Measurements from ENCODE around the gene TUBA1C.
A peak's percentile ranks its signal among the peaks of the same experiment; 100 is the strongest.

Gene TUBA1C

GRCh38 chr12:49255857-49256637, 8.8 kb upstream of the TUBA1C start:
- TF ChIP-seq EGR1 (IDR thresholded peaks at IDR 0.05) (no peak), EP300 (IDR thresholded peaks at IDR 0.05; ENCODE audit: borderline replicate concordance) (no peak), NFIC (IDR thresholded peaks at IDR 0.05) (no peak), YY1 (IDR thresholded peaks at IDR 0.05; ENCODE audit: low read depth) (no peak), CEBPB (IDR thresholded peaks at IDR 0.05) (no peak), TCF12 (IDR thresholded peaks at IDR 0.05; ENCODE audit: low read depth) (no peak), TAF1 (IDR thresholded peaks at IDR 0.05; ENCODE audit: low read depth) (no peak), TEAD4 (IDR thresholded peaks at IDR 0.05) (no peak)

DNA sequence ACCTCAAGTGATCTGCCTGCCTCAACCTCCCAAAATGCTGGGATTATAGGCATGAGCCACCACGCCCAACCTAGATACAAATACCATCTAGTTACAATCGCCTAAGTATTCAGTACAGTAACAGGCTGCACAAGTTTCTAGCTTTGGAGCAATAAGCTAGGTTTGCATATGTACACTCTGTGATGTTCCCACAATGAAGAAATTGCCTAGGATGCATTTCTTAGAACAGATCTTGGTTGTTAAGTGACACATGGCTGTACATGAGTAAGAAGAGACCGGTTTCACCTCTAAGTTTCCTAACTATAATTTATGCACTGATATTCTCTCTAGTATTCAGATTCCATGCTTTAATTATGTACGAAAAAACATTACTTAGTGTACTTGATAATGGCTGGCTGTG, 5.4 kb upstream of the TUBA1C start:
- TF ChIP-seq TEAD4 (IDR thresholded peaks at IDR 0.05) = no peak
- no peak for TF ChIP-seq EP300 (IDR thresholded peaks at IDR 0.05; ENCODE audit: borderline replicate concordance)

DNA sequence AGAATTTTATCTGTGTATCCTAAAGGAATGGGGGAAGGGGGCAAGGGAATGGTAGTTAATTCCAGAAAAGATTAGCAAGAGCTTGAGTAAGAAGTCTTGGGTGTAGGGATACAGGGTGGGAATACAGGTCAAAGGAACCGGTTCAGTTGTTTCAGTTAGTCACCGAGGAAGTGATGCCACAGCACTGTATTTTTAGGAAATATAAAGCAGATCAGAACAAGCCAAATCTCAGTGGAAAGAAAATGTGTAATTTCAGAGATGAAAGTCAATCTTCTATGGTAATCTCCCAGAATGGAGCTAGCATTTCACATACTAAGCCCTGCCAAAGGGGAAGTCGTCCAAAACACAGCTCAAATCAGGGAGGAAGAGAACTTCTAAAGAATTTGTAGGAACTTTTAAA, 4.7 kb upstream of the TUBA1C start:
- TF ChIP-seq RAD21 (IDR thresholded peaks at IDR 0.05; ENCODE audit: low read depth) (no peak), CEBPB (IDR thresholded peaks at IDR 0.05) (no peak), EGR1 (IDR thresholded peaks at IDR 0.05) (no peak), CREB1 (IDR thresholded peaks at IDR 0.05; ENCODE audit: low read depth) (no peak), EP300 (IDR thresholded peaks at IDR 0.05; ENCODE audit: borderline replicate concordance) (no peak), TAF1 (IDR thresholded peaks at IDR 0.05; ENCODE audit: low read depth) (no peak), ZBTB7A (IDR thresholded peaks at IDR 0.05; ENCODE audit: low read depth) (no peak), TEAD4 (IDR thresholded peaks at IDR 0.05) (no peak), YY1 (IDR thresholded peaks at IDR 0.05; ENCODE audit: low read depth) (no peak)
- TF ChIP-seq, protein P1, sequence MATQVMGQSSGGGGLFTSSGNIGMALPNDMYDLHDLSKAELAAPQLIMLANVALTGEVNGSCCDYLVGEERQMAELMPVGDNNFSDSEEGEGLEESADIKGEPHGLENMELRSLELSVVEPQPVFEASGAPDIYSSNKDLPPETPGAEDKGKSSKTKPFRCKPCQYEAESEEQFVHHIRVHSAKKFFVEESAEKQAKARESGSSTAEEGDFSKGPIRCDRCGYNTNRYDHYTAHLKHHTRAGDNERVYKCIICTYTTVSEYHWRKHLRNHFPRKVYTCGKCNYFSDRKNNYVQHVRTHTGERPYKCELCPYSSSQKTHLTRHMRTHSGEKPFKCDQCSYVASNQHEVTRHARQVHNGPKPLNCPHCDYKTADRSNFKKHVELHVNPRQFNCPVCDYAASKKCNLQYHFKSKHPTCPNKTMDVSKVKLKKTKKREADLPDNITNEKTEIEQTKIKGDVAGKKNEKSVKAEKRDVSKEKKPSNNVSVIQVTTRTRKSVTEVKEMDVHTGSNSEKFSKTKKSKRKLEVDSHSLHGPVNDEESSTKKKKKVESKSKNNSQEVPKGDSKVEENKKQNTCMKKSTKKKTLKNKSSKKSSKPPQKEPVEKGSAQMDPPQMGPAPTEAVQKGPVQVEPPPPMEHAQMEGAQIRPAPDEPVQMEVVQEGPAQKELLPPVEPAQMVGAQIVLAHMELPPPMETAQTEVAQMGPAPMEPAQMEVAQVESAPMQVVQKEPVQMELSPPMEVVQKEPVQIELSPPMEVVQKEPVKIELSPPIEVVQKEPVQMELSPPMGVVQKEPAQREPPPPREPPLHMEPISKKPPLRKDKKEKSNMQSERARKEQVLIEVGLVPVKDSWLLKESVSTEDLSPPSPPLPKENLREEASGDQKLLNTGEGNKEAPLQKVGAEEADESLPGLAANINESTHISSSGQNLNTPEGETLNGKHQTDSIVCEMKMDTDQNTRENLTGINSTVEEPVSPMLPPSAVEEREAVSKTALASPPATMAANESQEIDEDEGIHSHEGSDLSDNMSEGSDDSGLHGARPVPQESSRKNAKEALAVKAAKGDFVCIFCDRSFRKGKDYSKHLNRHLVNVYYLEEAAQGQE (IDR thresholded peaks at IDR 0.05; ENCODE audit: low read depth) = no peak
- TF ChIP-seq, protein P2, sequence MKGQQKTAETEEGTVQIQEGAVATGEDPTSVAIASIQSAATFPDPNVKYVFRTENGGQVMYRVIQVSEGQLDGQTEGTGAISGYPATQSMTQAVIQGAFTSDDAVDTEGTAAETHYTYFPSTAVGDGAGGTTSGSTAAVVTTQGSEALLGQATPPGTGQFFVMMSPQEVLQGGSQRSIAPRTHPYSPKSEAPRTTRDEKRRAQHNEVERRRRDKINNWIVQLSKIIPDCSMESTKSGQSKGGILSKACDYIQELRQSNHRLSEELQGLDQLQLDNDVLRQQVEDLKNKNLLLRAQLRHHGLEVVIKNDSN (IDR thresholded peaks at IDR 0.05) = no peak

- TF ChIP-seq, protein P2 (IDR thresholded peaks at IDR 0.05) = no peak
- TF ChIP-seq NFIC (IDR thresholded peaks at IDR 0.05) = 0 out of 2 replicates have a peak, but pooled peaks have one; percentile 19
Observed at GRCh38 chr12:49260571-49261363, 4.1 kb upstream of the TUBA1C start.

- TF ChIP-seq, protein P1 (IDR thresholded peaks at IDR 0.05; ENCODE audit: low read depth) = no peak
- no peak for TF ChIP-seq RAD21 (IDR thresholded peaks at IDR 0.05; ENCODE audit: low read depth)
- TF ChIP-seq TCF12 (IDR thresholded peaks at IDR 0.05; ENCODE audit: low read depth) = no peak
- TF ChIP-seq, protein P3, sequence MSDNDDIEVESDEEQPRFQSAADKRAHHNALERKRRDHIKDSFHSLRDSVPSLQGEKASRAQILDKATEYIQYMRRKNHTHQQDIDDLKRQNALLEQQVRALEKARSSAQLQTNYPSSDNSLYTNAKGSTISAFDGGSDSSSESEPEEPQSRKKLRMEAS (IDR thresholded peaks at IDR 0.05) = no peak
- TF ChIP-seq TAF1 (IDR thresholded peaks at IDR 0.05; ENCODE audit: low read depth) = no peak
- no peak for TF ChIP-seq ZBTB7A (IDR thresholded peaks at IDR 0.05; ENCODE audit: low read depth)
- no peak for TF ChIP-seq TEAD4 (IDR thresholded peaks at IDR 0.05)
- no peak for TF ChIP-seq CREB1 (IDR thresholded peaks at IDR 0.05; ENCODE audit: low read depth)
- no peak for TF ChIP-seq YY1 (IDR thresholded peaks at IDR 0.05; ENCODE audit: low read depth)
- no peak for TF ChIP-seq NFIC (IDR thresholded peaks at IDR 0.05)
- TF ChIP-seq CEBPB (IDR thresholded peaks at IDR 0.05) = no peak
- no peak for TF ChIP-seq FOXM1 (IDR thresholded peaks at IDR 0.05; ENCODE audit: borderline replicate concordance, low read depth)
- TF ChIP-seq, protein P2 (IDR thresholded peaks at IDR 0.05) = no peak
- TF ChIP-seq EGR1 (IDR thresholded peaks at IDR 0.05) = no peak
- TF ChIP-seq EP300 (IDR thresholded peaks at IDR 0.05; ENCODE audit: borderline replicate concordance) = no peak
Observed at GRCh38 chr12:49261721-49262120, 3.2 kb upstream of the TUBA1C start.

DNA sequence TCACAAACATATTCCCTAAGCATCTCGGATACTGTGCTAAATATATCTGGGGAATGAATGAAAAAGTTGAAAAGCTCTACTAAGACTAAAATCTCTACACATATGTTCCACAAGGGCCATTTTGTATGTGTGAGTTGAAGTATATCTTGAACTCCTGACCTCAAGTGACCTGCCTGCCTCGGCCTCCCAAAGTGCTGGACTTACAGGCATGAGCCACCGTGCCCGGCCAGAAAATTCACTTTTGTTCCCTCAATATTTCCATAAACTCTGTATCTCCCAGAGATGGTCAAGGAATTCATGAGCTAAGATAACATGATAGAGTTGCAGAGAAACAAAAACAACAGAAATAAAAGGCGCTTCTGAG, 1.5 kb upstream of the TUBA1C start:
- TF ChIP-seq TEAD4 (IDR thresholded peaks at IDR 0.05) (no peak), CEBPB (IDR thresholded peaks at IDR 0.05) (no peak), CREB1 (IDR thresholded peaks at IDR 0.05; ENCODE audit: low read depth) (no peak)
- TF ChIP-seq, protein P1 (IDR thresholded peaks at IDR 0.05; ENCODE audit: low read depth) = no peak
